Nephron progenitor cell (in vitro differentiated cells): ENCODE results near the gene TBCA.

Experiments
- DNase-seq: peaks from one replicate; pipeline ENCODE4 v3.0.0; 2021
- H3K27ac Mint-ChIP-seq: 2 replicates; pipeline ENCODE4 v1.8.0; 2021; ENCODE audit warnings: mild to moderate bottlenecking, moderate library complexity, mixed read lengths
- H3K27me3 Mint-ChIP-seq: 2 replicates; pipeline ENCODE4 v1.8.0; 2021; ENCODE audit warnings: mild to moderate bottlenecking, low read depth, mixed read lengths; ENCODE audit not compliant: poor library complexity
- H3K36me3 Mint-ChIP-seq: 2 replicates; pipeline ENCODE4 v1.8.0; 2021; ENCODE audit warnings: low read depth, mixed read lengths
- H3K4me1 Mint-ChIP-seq: 2 replicates; pipeline ENCODE4 v1.8.0; 2021; ENCODE audit warnings: mixed read lengths
- H3K4me3 Mint-ChIP-seq: 2 replicates; pipeline ENCODE4 v1.8.0; 2021; ENCODE audit warnings: mild to moderate bottlenecking, moderate library complexity, mixed read lengths
- H3K9me3 Mint-ChIP-seq: 2 replicates; pipeline ENCODE4 v1.8.0; 2021; ENCODE audit warnings: mild to moderate bottlenecking, moderate library complexity, mixed read lengths
- CTCF ChIP-seq: fragments of 200-600 bp; sonication (generic); IDR thresholded peaks from 2 replicates; pipeline ENCODE4 v1.5.0; 2021; ENCODE audit warnings: antibody characterized with exemption

Gene TBCA

DNA sequence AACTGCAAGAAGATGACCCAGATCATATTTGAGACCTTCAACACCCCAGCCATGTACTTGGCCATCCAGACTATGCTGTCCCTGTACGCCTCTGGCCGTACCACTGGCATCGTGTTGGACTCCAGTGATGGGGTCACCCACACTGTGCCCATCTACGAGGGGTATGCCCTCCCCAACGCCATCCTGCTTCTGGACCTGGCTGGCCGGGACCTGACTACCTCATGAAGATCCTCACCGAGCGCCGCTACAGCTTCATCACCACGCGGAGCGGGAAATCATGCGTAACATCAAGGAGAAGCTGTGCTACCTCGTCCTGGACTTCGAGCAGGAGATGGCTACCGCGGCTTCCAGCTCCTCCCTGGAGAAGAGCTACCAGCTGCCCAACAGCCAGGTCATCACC lies 9.1 kb upstream of the TBCA start:
- peaks cover 12% of the 10 kb centered on the region for H3K9me3 Mint-ChIP-seq
- no peak overlapping the region for H3K4me3 Mint-ChIP-seq
- H3K27ac Mint-ChIP-seq: no peak overlapping the region
- H3K36me3 Mint-ChIP-seq: no peaks in the 10 kb centered on the region
- TF ChIP-seq CTCF: no peak
- peaks cover 14% of the 10 kb centered on the region for H3K27me3 Mint-ChIP-seq
- no peak for DNase-seq
- H3K4me1 Mint-ChIP-seq: no peaks in the 10 kb centered on the region

DNA sequence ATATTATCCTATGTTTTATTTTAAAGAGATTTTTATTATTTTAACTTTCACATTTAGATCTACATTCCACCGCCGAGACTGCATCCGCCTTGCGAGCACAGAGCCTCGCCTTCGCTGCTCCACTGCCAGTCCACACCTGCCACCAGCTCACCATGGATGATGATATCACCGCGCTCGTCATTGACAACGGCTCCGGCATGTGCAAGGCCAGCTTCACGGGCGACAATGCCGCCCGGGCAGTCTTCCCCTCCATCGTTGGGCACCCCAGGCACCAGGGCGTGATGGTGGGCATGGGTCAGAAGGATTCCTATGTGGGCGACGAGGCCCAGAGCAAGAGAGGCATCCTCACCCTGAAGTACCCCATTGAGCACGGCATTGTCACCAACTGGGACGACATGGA lies 8.6 kb upstream of the TBCA start:
- DNase-seq: no peak
- H3K27me3 Mint-ChIP-seq: peaks cover 14% of the 10 kb centered on the region
- H3K4me3 Mint-ChIP-seq: no peak overlapping the region
- no peak overlapping the region for H3K27ac Mint-ChIP-seq
- no peak for TF ChIP-seq CTCF
- peaks cover 12% of the 10 kb centered on the region for H3K9me3 Mint-ChIP-seq
- no peaks in the 10 kb centered on the region for H3K36me3 Mint-ChIP-seq
- H3K4me1 Mint-ChIP-seq: no peaks in the 10 kb centered on the region

- H3K36me3 Mint-ChIP-seq: no peaks in the 10 kb centered on the region
- H3K27me3 Mint-ChIP-seq: peaks cover 12% of the 10 kb centered on the region
- no peak for DNase-seq
- TF ChIP-seq CTCF: no peak
- H3K4me3 Mint-ChIP-seq: no peak overlapping the region
- no peak overlapping the region for H3K27ac Mint-ChIP-seq
- peaks cover 11% of the 10 kb centered on the region for H3K9me3 Mint-ChIP-seq
- H3K4me1 Mint-ChIP-seq: peaks cover 10% of the 10 kb centered on the region
These were observed 4.9 kb upstream of the TBCA start for GRCh38 chr5:77781076-77781475.

GRCh38 chr5:77778881-77779438 lies 2.8 kb upstream of the TBCA start:
- Mint-ChIP-seq H3K9me3 (no peaks in the 10 kb centered on the region), H3K27me3 (peaks cover 12% of the 10 kb centered on the region), H3K27ac (no peak overlapping the region), H3K4me1 (peaks cover 27% of the 10 kb centered on the region), H3K4me3 (no peak overlapping the region), H3K36me3 (peaks cover under 1% of the 10 kb centered on the region)
- no peak for DNase-seq
- TF ChIP-seq CTCF: no peak

DNA sequence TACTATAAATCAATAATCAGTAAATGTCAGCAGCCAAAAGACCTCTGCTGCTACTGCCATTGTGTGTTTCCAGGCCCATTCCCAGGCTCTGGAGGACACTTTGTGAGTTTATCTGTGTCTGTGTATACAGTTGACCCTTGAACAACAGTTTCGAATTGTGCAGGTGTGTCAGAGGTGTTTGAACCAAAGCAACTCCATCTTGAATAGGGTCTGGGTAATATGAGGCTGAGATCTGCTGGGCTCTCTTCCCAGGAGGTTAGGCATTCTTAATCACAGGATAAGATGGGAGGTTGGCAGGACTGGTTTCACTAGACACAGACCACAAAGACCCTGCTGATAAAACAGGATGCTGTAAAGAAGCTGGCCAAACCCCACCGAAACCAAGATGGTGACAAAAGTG lies 2.3 kb upstream of the TBCA start:
- Mint-ChIP-seq H3K9me3 (no peaks in the 10 kb centered on the region), H3K36me3 (peaks cover 4% of the 10 kb centered on the region), H3K4me1 (peaks cover 32% of the 10 kb centered on the region), H3K27me3 (peaks cover 10% of the 10 kb centered on the region), H3K4me3 (no peak overlapping the region), H3K27ac (no peak overlapping the region)
- no peak for TF ChIP-seq CTCF
- DNase-seq: no peak

DNA sequence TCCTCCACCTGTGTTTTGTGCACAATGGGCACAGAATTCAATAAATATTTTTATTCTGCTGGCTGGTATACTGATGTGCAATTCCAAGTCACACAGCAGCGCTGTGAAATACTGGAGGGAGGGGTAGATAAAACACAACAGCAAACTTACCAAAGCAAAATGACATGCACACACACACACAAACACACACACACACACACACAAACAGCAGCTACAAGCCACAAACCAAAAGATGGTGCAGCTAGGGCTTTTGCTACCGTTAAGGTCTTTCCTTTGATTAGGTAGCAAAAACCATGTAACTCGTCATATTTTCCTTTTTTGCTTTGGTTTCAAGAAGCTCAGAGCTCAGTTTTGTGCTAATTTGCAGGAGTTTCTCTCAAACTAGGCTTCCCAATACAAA lies 1.8 kb upstream of the TBCA start:
- Mint-ChIP-seq H3K4me3 (no peak overlapping the region), H3K9me3 (no peaks in the 10 kb centered on the region), H3K4me1 (peaks cover 37% of the 10 kb centered on the region), H3K27me3 (peaks cover 7% of the 10 kb centered on the region), H3K36me3 (peaks cover 4% of the 10 kb centered on the region), H3K27ac (no peak overlapping the region)
- no peak for DNase-seq
- no peak for TF ChIP-seq CTCF
